IPS DF 4.7 (cell line): Measurements from ENCODE around the gene FCRL2.
"Not testable (repeated sequence)": the region's sequence is repeated elsewhere in the genome, so short reads cannot be mapped to it uniquely, and the experiment has no call there.

Experiments
- DNase-seq: peaks from one replicate; pipeline ENCODE4 v3.0.0-alpha.2; 2013; ENCODE audit warnings: low spot score; ENCODE audit errors: extremely low read depth

The FCRL2 gene

GRCh38 chr1:157753611-157754010, 23.3 kb downstream of the FCRL2 start:
- DNase-seq: no peak

GRCh38 chr1:157751283-157751682, 25.6 kb downstream of the FCRL2 start:
- no peak for DNase-seq

GRCh38 chr1:157748262-157748817, 28.6 kb downstream of the FCRL2 start:
- no peak for DNase-seq

DNA sequence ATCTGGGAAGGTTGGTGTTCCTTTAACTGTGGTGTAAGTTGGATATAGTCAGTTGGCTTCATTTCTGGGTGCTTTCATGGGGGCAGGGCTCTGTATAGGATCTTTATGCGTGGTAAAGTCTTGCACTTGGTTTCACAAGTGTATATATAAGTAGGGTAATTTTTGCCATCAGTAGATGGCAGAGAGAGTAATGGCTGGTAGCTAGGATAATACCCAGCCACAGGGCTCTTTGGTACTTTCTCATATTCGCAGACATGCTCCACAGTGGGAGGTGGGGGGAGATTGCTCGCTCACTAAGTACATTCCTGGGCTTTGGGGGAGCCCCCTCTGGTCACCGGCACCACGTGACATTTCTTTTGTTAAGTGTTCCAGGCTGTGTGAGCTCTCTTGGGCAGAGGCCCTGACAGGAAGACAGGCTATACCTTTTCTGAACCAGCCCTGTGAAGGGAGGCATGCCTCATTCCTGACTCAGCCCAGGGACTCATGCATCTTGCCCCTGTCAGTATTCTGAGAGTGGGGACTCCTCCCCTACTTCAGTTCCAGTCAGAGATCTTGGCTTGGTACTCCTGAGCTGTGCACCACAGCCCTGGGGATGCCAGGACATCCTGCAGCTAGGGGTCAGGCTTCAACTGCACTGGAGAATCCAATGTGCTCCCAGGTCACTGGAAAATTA, 37.6 kb downstream of the FCRL2 start:
- no peak for DNase-seq

GRCh38 chr1:157735991-157736390, 40.9 kb downstream of the FCRL2 start:
- not testable (repeated sequence) for DNase-seq

- DNase-seq: no peak
These were observed 42.6 kb downstream of the FCRL2 start for GRCh38 chr1:157734321-157734720.

DNA sequence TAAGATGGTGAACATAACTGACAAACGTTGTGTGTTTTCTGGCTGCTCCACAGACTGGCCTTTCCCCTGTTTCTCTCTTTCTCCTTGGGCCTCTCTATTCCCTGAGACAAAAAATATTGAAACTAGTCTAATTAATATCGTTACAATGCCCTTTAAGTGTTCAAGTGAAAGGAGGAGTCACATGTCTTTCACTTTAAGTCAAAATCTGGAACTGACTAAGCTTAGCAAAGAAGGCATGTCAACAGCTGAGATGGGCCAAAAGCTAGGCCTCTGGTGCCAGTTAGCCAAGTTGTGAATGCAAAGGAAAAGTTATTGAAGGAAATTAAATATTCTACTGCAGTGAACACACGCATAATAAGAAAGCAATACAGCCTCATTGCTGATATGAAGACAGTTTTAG, 44.2 kb downstream of the FCRL2 start:
- DNase-seq: no peak

DNA sequence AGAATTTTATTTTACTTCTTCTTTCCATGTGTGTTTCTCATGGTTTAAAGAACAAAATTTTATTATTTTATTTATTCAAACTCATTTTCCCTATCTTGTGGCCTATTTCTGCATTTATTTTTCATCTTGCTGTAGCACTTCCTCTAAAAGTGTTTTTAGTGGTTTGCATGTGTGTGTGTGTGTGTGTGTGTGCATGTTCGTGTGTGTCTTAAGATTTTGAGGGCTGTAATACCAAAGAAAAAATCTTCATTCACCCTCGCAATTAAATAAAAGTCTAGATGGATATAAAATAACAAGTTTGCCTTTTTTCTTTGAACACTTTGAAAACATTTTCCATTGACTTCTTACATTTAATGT, 51.7 kb downstream of the FCRL2 start:
- DNase-seq: no peak

DNA sequence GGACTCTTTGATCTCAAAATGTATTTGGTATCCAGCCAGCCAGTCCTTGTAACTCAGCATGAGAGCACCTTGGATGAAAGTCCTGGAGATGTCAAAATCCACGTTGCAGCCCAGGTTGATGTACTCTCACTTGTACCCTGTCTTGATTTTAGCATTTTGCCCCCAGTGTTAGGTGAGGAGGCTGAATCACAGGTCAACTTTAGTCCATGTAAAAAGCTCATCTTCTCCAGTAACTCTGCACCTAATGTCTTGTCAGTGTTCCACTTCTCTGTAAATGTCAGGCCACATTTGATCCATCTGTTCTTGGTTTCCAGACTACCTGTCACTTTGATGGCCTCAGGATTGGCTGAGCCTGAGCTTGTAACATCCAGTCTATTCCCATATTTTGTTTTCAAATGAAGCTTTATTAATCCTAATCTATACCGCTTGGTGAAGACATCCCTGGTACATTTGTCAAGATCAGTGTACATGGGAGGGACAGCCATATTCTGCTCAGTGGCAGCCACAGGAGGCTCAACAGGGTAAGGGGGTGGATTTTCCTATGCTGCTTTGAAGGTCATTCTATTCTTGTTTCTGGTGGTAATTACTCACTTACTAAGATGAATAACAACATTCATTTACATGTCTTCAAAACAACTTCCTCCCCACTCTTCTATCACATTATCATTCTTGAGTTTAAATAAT, 52.3 kb downstream of the FCRL2 start:
- DNase-seq: no peak

DNA sequence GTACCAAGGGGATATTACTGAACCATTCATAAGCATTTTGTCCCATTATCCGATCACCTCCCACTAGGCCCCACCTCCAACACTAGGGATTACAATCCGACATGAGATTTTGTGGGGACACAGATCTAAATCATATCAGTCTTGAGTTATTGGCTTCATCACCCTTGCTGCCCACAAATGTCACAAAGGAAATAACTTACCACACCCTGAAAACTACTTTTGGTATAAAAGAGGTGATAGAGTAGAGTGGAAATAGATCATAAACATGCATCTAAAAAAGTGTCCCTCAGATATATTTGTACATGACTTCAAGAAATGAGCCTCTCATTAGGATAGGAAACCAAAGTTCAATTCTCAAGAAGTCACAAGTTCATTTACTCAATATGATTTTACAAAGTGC, 53.8 kb downstream of the FCRL2 start:
- DNase-seq: no peak

DNA sequence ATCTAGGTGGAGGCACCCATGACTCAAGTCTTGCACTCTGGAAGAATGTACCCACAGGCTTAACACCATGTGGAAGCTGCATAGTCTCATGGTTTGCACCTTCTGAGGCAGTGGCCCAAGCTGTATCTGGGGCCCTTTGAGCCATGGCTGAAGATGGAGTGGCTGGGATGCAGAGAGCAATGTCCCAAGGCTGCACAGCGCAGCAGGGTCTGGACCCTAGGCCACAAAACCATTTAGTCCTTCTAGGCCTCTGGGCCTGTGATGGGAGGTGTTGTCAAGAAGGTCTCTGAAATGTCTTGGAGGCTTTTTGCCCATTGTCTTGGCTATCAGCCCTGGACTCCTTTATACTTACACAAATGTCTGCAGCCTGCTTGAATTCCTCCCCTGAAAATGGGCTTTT, 54.9 kb downstream of the FCRL2 start:
- DNase-seq: no peak

- DNase-seq: no peak
These were observed 61.2 kb downstream of the FCRL2 start for GRCh38 chr1:157715736-157716135.

GRCh38 chr1:157711802-157712201, 65.1 kb downstream of the FCRL2 start:
- no peak for DNase-seq

DNA sequence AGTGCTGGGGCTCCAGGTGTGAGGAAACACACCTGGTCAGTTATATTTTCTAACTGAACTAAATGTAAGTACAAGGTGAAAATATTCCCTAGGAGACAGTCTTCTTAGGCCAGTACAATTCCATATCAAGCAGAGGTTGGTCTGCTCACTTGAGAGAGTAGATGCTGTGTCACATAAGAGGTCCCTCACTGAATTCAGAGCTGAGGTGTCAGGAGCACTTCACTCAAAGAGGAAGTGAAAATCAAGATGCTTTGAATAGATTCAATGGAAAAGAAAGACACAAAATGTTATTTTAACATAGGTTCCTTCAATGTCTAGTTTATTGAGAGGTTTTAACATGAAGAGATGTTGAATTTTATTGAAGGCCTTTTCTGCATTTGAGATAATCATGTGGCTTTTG, 72.1 kb downstream of the FCRL2 start:
- no peak for DNase-seq

DNA sequence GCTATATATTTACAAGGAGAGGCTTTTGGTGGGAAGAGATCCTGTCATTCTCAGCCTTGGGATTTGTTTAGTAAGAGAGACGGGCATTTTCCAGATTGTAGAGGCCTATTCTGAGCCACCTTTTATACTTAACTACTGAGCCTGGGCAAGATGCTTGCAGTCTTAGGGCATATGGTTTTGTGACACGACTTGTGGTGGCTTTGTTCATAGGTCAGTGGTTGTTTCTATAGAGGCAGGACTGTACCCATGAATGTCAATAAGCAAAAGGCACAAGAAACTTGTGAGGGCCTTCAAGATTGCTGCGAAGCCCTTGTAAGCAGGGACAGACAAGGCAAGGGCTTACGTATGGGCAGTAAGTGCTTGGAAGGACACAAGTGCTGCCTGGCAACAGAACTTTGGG, 73.0 kb downstream of the FCRL2 start:
- no peak for DNase-seq

DNA sequence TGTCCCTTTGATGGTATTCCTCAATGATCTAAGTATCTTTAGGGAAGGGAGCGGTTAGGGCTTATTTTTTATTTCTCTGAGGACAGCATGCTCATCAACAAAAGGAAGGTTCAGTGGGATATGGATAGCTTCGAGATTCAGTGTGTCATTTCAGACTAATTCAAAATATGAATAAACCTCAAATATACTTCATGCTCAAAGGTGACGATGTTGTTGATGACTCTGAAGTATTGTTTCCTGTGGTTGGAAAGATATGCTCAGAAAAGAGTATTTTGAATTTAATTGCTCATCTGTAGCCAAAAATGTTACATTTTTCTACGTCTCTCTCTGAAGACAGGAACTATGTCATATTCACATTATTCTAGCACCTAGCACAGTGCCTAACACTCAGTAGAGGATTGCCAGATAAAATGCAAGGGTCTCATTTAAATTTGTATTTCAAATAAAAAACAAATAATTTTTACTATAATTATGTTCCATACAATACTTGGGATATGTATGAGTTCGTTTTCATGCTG, 74.6 kb downstream of the FCRL2 start:
- no peak for DNase-seq

GRCh38 chr1:157700732-157701131, 76.2 kb downstream of the FCRL2 start, which contains the start of gene FCRL3:
FCRL3 (minus strand) TSS chr1:157700769; CDS start chr1:157700489, 280 bp downstream.
- DNase-seq: no peak

DNA sequence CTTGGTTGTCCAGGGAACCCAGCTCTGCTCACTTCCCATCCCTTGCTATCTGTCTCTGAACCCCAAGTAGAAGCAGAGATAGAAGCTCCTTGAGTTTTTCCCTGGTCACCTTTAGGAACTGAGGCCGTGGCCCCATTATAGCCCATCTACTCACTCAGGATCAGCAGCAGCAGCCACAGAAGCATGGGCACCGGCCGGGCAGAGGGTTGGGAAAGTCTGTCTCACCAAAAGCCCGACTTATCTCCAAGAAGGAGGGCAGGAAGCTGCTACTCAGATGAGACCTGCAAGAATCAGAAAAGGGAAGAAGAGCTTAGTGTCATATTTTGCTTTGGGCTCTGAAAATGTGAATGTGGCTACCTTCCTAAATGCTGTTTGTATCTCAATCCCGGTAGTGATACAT, 76.6 kb downstream of the FCRL2 start:
- no peak for DNase-seq

GRCh38 chr1:157697781-157698569, 79.0 kb downstream of the FCRL2 start:
- DNase-seq: no peak

DNA sequence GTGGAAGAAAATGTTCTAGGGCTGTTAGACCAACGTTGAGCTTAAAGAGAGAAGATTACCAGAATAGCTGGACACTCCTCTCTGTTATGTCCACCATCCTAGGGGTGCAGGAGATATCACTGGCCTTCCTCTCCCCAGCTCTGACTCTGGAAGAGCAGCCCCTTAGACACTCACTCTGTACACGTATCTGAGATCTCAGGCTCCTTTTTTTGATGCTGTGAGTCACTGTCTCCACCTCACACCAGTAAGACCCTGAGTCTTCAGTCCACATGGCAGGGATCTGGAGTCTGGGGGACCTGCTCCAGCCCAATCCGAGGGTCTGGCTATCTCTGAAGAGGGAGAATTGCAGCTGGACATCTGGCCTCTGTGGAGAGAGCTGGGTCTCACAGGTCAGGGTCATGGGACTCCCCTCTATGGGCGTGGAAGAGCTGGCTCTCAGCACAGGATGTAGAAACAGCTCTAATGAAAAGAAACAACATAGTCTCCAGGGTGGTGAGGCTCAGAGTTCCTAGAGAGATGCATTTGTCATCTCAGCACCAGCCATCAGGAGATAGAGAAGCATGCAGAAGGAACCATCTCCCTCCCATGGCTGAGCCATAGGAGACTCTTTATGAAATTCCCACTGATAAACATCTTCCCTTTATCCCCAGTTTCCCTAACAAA, 79.8 kb downstream of the FCRL2 start:
- no peak for DNase-seq
